ENCODE results near the gene GLIS1.

DNA sequence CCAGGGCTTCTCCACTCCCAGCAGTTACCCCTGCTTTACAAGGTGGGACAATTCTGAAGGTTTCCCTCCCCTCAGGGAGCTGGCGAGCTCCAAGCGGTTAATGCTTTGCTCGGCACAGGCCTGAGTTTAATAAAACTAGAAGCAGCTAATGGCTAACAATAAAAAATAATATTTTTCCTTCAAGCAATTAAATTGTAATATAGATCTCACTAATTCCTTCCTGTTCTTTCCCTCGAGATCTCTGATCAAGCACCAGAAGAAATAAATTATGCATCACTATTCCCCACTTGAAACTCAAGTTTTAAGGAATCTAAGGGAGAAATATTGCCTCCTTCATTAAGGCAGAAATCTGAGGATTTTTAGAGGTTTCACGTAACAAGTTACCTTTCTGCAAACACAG, 42.9 kb downstream of the GLIS1 start:
- TF ChIP-seq, protein P1, sequence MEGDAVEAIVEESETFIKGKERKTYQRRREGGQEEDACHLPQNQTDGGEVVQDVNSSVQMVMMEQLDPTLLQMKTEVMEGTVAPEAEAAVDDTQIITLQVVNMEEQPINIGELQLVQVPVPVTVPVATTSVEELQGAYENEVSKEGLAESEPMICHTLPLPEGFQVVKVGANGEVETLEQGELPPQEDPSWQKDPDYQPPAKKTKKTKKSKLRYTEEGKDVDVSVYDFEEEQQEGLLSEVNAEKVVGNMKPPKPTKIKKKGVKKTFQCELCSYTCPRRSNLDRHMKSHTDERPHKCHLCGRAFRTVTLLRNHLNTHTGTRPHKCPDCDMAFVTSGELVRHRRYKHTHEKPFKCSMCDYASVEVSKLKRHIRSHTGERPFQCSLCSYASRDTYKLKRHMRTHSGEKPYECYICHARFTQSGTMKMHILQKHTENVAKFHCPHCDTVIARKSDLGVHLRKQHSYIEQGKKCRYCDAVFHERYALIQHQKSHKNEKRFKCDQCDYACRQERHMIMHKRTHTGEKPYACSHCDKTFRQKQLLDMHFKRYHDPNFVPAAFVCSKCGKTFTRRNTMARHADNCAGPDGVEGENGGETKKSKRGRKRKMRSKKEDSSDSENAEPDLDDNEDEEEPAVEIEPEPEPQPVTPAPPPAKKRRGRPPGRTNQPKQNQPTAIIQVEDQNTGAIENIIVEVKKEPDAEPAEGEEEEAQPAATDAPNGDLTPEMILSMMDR (optimal IDR thresholded peaks at IDR 0.05 in 1 of 3, IDR thresholded peaks at IDR 0.05 in 1 of 3, conservative IDR thresholded peaks at IDR 0.05 in 1 of 3; ENCODE audit: extremely low read depth in 1 of 3, insufficient read depth in 2 of 3, low read length in 3 of 3): no peak
- TF ChIP-seq EZH2 (IDR thresholded peaks at IDR 0.05; ENCODE audit: low read length): no peak

Measured in keratinocyte (primary cell).